Measurements from ENCODE around the gene ACAD9. TPM values are rescaled to one million over a fixed set of nuclear protein-coding genes. Genes with fewer than 3 reads are reported as not detected.
"Not testable (repeated sequence)": the region's sequence is repeated elsewhere in the genome, so short reads cannot be mapped to it uniquely, and the experiment has no call there.

Gene ACAD9
- total RNA-seq: 10 to 100 TPM; 25.6 to 41.6 (median 30.3) TPM

- H3K4me3 ChIP-seq: peak within 1 kb of the TSS; percentile 71 to 83 (median 78)
- DNase-seq (ENCODE audit: extremely low spot score): peak; percentile 99
- no peaks in the 10 kb centered on the region for H3K27me3 ChIP-seq
- H3K27ac ChIP-seq (replicated peaks in 1 of 4): peak within 1 kb of the TSS; percentile 87 to 96 (median 94)
- peaks cover 0 to 18% (median 8%) of the 10 kb centered on the region in 4 donors for H3K36me3 ChIP-seq
- H3K9me3 ChIP-seq: no peaks in the 10 kb centered on the region
- TF ChIP-seq CTCF (IDR thresholded peaks at IDR 0.05) (peak in 1 of 3 experiments; percentile 44), POLR2A (IDR thresholded peaks at IDR 0.05; ENCODE audit: low read depth) (peak; percentile 91), POLR2AphosphoS5 (IDR thresholded peaks at IDR 0.05) (peak; percentile 99 to 100), EP300 (IDR thresholded peaks at IDR 0.05) (no peak)
- peaks cover 27 to 52% (median 43%) of the 10 kb centered on the region in 4 donors for H3K4me1 ChIP-seq
- WGBS: 0% methylated on average over 41 of the region's 65 CpGs
- intact Hi-C loops (cut with DNase I): no loop called here
Measured at GRCh38 chr3:128879125-128879969, at the start of gene ACAD9. ACAD9 (plus strand) TSS chr3:128879620; CDS start chr3:128879692, 72 bp downstream.

DNA sequence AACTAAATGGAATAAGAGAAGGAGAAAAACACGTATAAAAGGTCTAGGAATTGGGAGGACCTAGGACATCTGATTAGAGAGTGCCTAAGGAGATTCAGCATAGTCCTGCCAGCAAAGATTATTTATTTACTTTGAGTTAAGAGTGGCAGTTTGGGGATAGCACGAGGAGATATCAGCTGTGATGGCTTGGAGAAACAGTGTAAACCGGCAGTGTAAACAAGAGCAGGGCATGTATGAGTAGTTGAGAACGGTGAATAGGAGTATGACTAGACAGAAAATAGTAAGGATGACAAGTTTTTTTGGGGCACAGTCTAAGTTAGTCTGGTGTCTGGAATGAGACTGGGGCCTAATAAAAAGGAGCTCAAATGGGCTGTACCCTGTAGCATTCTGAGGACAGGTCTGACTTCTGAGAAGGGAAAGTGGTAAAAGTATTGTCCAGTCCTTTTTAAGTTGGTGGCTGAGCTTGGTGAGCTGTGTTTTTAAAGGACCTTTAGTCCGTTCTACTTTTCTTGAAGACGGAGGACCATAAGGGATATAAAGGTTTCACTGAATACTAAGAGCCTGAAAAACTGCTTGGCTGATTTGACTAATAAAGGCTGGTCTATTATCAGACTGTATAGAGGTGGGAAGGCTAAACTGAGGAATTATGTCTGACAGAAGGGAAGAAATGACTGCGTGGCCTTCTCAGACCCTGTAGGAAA is 49.3 kb upstream of the ACAD9 start:
- H3K4me3 ChIP-seq; H3K4me1 ChIP-seq; DNase-seq (ENCODE audit: extremely low spot score); H3K27ac ChIP-seq (replicated peaks in 1 of 4); H3K9me3 ChIP-seq; H3K27me3 ChIP-seq; intact Hi-C loops (cut with DNase I); H3K36me3 ChIP-seq: not testable (repeated sequence)
- 77% methylated on average over 7 of the region's 7 CpGs for WGBS

- intact Hi-C loops (cut with DNase I): not testable (repeated sequence)
Measured at GRCh38 chr3:128830762-128831161, 48.7 kb upstream of the ACAD9 start.

GRCh38 chr3:128832979-128833378 is 46.4 kb upstream of the ACAD9 start:
- intact Hi-C loops (cut with DNase I); H3K27ac ChIP-seq (replicated peaks in 1 of 4); DNase-seq (ENCODE audit: extremely low spot score); H3K4me3 ChIP-seq; H3K9me3 ChIP-seq; H3K27me3 ChIP-seq; H3K4me1 ChIP-seq; H3K36me3 ChIP-seq: not testable (repeated sequence)
- WGBS: 72% methylated on average over 5 of the region's 5 CpGs

More at GRCh38 chr3:128830762-128831161, 48.7 kb upstream of the ACAD9 start:
- H3K4me3 ChIP-seq; H3K4me1 ChIP-seq; H3K27me3 ChIP-seq; DNase-seq (ENCODE audit: extremely low spot score); H3K9me3 ChIP-seq; H3K27ac ChIP-seq (replicated peaks in 1 of 4); H3K36me3 ChIP-seq: not testable (repeated sequence)
- 90% methylated on average over 5 of the region's 5 CpGs for WGBS

- H3K4me3 ChIP-seq: no peak overlapping the region
- no peaks in the 10 kb centered on the region for H3K36me3 ChIP-seq
- H3K9me3 ChIP-seq: no peaks in the 10 kb centered on the region
- DNase-seq (ENCODE audit: extremely low spot score): no peak
- H3K4me1 ChIP-seq: no peaks in the 10 kb centered on the region
- intact Hi-C loops (cut with DNase I): no loop called here
- H3K27ac ChIP-seq (replicated peaks in 1 of 4): no peak overlapping the region
- H3K27me3 ChIP-seq: no peaks in the 10 kb centered on the region
- TF ChIP-seq POLR2AphosphoS5 (IDR thresholded peaks at IDR 0.05) (no peak), CTCF (IDR thresholded peaks at IDR 0.05) (no peak), POLR2A (IDR thresholded peaks at IDR 0.05; ENCODE audit: low read depth) (no peak), EP300 (IDR thresholded peaks at IDR 0.05) (no peak)
- WGBS: 96% methylated on average over 4 of the region's 4 CpGs
Measured at GRCh38 chr3:128835096-128835495, 44.3 kb upstream of the ACAD9 start.
